Heart right ventricle (tissue), 16 donors: ENCODE data around the gene CLCN2. TPM values are rescaled to one million over a fixed set of nuclear protein-coding genes. Genes with fewer than 3 reads are reported as not detected.
A peak's percentile ranks its signal among the peaks of the same experiment; 100 is the strongest.
"Not testable (repeated sequence)": the region's sequence is repeated elsewhere in the genome, so short reads cannot be mapped to it uniquely, and the experiment has no call there.

Experiments
- ATAC-seq, 8 donors: fragments of 200-7000 bp; cut with Tn5 transposase; one replicate each; pipeline ENCODE4 v1.9.1; 2020; ENCODE audit warnings: mild to moderate bottlenecking in 8 of 8, moderate library complexity in 8 of 8, moderate number of reproducible peaks in 1 of 8
- DNase-seq, 2 donors: peaks; one replicate each; pipeline ENCODE4 v3.0.0-alpha.2; 2020
- H3K27ac ChIP-seq, 10 donors: fragments of 200-600 bp; sonication (generic) in 2 of 10; one replicate each; pipeline versions ENCODE4 v1.5.0 to v1.8.0; 2020 to 2022; ENCODE audit warnings: mild to moderate bottlenecking in 3 of 10
- H3K27me3 ChIP-seq, 7 donors: fragments of 200-600 bp; one replicate each; pipeline ENCODE4 v1.8.0; 2021 to 2022; ENCODE audit warnings: mild to moderate bottlenecking in 2 of 7
- H3K36me3 ChIP-seq, 9 donors: fragments of 200-600 bp; sonication (generic) in 1 of 9; one replicate each; pipeline versions ENCODE4 v1.5.0 to v1.8.0; 2020 to 2022; ENCODE audit warnings: mild to moderate bottlenecking in 2 of 9
- H3K4me1 ChIP-seq, 9 donors: fragments of 200-600 bp; sonication (generic) in 1 of 9; one replicate each; pipeline versions ENCODE4 v1.5.0 to v1.8.0; 2020 to 2022; ENCODE audit warnings: mild to moderate bottlenecking in 4 of 9
- H3K4me3 ChIP-seq, 10 donors: fragments of 200-600 bp; sonication (generic) in 2 of 10; one replicate each; pipeline versions ENCODE4 v1.5.0 to v1.8.0; 2020 to 2022; ENCODE audit warnings: mild to moderate bottlenecking in 7 of 10, moderate library complexity in 2 of 10
- H3K9me3 ChIP-seq, 11 donors: fragments of 200-600 bp in 10 of 11; sonication (generic) in 2 of 11; one replicate each; pipeline versions ENCODE4 v1.5.0 to v1.8.0; 2013 to 2022; ENCODE audit warnings: mild to moderate bottlenecking in 2 of 11, control low read depth in 1 of 11, moderate library complexity in 1 of 11
- WGBS, 2 donors: extraction: QIAGEN DNeasy Blood & Tissue Kit; methylation state at CpG; one replicate each; pipeline ENCODE4 v1.1.7; 2013; ENCODE audit warnings: inconsistent platforms in 1 of 2; 5-methylcytosine and 5-hydroxymethylcytosine counted together
- intact Hi-C, 10 donors: fragments of 100-400 bp; cut with DNase I; formaldehyde crosslinking; loops; one replicate each; pipeline versions ENCODE4 v1.11.1 to v1.14.2; 2022
- polyA plus RNA-seq, 2 donors: library from polyadenylated mRNA; stranded (reverse); fragments of 200-250 nt; gene quantifications; one replicate each; pipeline ENCODE4 v1.2.3, GENCODE V29; 2013
- total RNA-seq, 10 donors: library from RNA; stranded (reverse); fragmentation: NEBNext Ultra II Directional in 3 of 10; extraction: Animal tissue kit (Norgen Biotek cat#: 25700) in 3 of 10; gene quantifications; one replicate each; pipeline versions ENCODE4 v1.2.1 to v1.2.4, GENCODE V29; 2021 to 2023
- TF ChIP-seq, protein P1 (sequence below), 9 donors: fragments of 200-600 bp; sonication (generic) in 2 of 9; IDR thresholded peaks; one replicate each; pipeline versions ENCODE4 v1.5.0 to v1.8.0; 2021 to 2022; ENCODE audit warnings: antibody characterized with exemption in 9 of 9, mild to moderate bottlenecking in 5 of 9, moderate library complexity in 1 of 9
- donor health status: Arrhythmogenic right ventricular cardiomyopathy.
- donor health status: ischemic (EF 13 %, LVEDD 7.1; RV severe dilation, severe dysfunction).
- donor health status: healthy with polysubstance abuse.
- donor health status: DM: no; HTN: yes; CAD: no.
- donor health status: DM: no; HTN: no; CAD: no.
- donor health status: ischemic (EF 25% LVEDD 6.9; RV normal size, moderate dysfunction).
- donor health status: ischemic (EF 25% LVEDD 5.7; RV mildly dilated, moderate dysfunction).
- donor health status: healthy.
- donor health status: DM: yes; HTN: yes; CAD: no.
- donor health status: Ischemic cardiomyopathy.
- donor health status: ischemic (EF 35%, LVEDD 5.7; RV mildly dilated, moderate dysfunction).
- donor health status: nonischemic (EF 11% LVEDD 7.7; RV severe dilation, severe dysfunction).
- donor health status: DM: yes; HTN: yes; CAD: no.
- donor health status: PGD.
- donor health status: ischemic (EF 29% LVEDD 5.4; RV normal size, mild dysfunction).
- donor health status: nonischemic (EF 23%, LVEDD 6.1; RV moderate dilation, normal function).

CLCN2 gene
- total and polyA plus RNA-seq, 12 donors: 1.3 to 8.4 (median 2.4) TPM

DNA sequence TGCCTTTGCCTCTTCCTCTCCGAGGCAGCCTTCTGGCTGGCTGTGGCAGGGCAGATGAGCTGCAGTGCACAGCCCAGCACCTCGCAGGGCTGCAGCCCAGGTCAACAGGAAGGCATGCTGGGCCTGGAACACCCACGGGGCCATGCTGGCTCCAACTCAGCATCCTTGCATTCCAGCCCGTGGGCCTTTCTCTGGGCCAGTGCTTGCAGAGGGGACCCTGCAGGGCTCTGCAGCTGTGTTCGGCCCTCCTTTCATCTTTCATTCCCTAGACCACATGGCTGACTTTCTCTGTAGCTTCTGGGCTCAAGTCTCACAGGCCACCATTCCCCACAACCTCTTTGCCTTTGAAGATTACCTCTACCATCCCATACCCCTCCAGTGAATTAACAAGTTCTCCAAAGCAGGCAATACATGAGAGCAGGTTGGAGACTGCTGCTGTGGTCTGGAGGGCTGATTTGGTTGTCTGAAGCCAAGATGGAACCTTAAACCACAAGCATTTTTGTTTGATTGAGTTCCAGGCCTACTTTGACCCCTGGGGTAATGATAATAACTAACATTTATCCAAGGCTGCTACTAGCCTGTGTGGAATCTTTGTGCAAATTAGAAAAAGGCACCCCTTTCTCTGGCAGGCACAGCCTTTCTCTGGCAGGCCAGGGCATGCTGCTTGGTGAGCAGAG lies 18.1 kb downstream of the CLCN2 start:
- no peak for DNase-seq
- TF ChIP-seq, protein P1, sequence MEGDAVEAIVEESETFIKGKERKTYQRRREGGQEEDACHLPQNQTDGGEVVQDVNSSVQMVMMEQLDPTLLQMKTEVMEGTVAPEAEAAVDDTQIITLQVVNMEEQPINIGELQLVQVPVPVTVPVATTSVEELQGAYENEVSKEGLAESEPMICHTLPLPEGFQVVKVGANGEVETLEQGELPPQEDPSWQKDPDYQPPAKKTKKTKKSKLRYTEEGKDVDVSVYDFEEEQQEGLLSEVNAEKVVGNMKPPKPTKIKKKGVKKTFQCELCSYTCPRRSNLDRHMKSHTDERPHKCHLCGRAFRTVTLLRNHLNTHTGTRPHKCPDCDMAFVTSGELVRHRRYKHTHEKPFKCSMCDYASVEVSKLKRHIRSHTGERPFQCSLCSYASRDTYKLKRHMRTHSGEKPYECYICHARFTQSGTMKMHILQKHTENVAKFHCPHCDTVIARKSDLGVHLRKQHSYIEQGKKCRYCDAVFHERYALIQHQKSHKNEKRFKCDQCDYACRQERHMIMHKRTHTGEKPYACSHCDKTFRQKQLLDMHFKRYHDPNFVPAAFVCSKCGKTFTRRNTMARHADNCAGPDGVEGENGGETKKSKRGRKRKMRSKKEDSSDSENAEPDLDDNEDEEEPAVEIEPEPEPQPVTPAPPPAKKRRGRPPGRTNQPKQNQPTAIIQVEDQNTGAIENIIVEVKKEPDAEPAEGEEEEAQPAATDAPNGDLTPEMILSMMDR (IDR thresholded peaks at IDR 0.05): no peak
- H3K4me1 ChIP-seq: peaks cover 6 to 42% (median 24%) of the 10 kb centered on the region in 9 donors
- no peak overlapping the region for H3K4me3 ChIP-seq
- peaks cover 0 to 58% (median 34%) of the 10 kb centered on the region in 9 donors for H3K36me3 ChIP-seq
- H3K9me3 ChIP-seq: no peaks in the 10 kb centered on the region
- no peaks in the 10 kb centered on the region for H3K27me3 ChIP-seq
- no peak for ATAC-seq
- 61 to 64% methylated on average over 5 of the region's 5 CpGs for WGBS, 2 donors
- no peak overlapping the region for H3K27ac ChIP-seq
- intact Hi-C loops: no loop called here

DNA sequence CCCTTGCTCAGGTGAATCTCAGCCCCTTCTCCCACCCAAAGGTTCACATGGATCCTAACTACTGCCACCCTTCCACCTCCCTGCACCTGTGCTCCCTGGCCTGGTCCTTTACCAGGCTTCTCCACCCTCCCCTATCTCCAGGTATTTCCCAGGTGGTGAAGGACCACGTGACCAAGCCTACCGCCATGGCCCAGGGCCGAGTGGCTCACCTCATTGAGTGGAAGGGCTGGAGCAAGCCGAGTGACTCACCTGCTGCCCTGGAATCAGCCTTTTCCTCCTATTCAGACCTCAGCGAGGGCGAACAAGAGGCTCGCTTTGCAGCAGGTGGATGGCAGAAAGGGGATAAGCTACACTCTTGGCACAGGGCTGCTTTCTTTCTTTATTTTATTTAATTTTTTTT lies 19.5 kb downstream of the CLCN2 start:
- Histone ChIP-seq H3K27ac (no peak overlapping the region), H3K4me3 (no peak overlapping the region), H3K36me3 (peaks cover 0 to 56% (median 34%) of the 10 kb centered on the region in 9 donors), H3K27me3 (no peaks in the 10 kb centered on the region), H3K4me1 (peaks cover 15 to 57% (median 39%) of the 10 kb centered on the region in 9 donors), H3K9me3 (no peaks in the 10 kb centered on the region)
- intact Hi-C loops: no loop called here
- ATAC-seq (no peak), DNase-seq (no peak)
- TF ChIP-seq, protein P1 (IDR thresholded peaks at IDR 0.05): no peak
- WGBS, 2 donors: 91 to 95% methylated on average over 7 of the region's 7 CpGs

DNA sequence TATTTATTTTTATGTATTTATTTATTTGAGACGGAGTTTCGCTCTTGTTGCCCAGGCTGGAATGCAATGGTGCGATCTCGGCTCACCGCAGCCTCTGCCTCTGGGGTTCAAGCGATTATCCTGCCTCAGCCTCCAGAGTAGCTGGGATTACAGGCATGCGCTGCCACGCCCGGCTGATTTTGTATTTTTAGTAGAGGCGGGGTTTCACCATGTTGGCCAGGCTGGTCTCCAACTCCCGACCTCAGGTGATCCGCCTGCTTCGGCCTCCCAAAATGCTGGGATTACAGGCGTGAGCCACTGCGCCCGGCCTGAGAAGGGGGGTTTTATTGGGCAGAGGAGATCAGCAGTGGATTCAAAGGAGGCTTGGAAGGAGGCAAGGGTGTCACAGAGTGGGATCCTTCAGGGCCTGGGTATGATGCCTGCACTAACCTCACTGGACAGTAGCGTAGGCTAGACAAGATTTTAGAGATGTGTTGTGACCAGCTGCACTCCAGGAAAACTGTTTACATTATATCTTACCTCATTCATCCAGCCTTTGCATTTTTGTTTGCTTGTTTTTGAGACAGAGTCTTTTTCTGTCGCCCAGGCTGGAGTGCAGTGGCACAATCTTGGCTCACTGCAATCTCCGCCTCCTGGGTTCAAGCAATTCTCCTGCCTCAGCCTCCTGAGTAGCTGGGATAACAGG lies 21.8 kb downstream of the CLCN2 start:
- peak overlapping the region in 3 of 10 donors; percentile 96 to 97 (median 97) for H3K27ac ChIP-seq
- peak overlapping the region in 1 of 10 donors; percentile 86 for H3K4me3 ChIP-seq
- not testable (repeated sequence) for H3K27me3 ChIP-seq, ATAC-seq, H3K9me3 ChIP-seq, DNase-seq
- intact Hi-C loops: loop anchor here in 2 of 10 donors (2.0 to 10.0 kb wide), 2 partner anchors 25 to 155 kb away; partner anchors contain the start of genes ABCF3 (in 1 of the 2) and EIF4G1 (in 1 of the 2)
- peaks cover 0 to 49% (median 35%) of the 10 kb centered on the region in 9 donors for H3K36me3 ChIP-seq
- peaks cover 18 to 60% (median 41%) of the 10 kb centered on the region in 9 donors for H3K4me1 ChIP-seq
- WGBS, 2 donors: 90 to 94% methylated on average over 19 of the region's 19 CpGs

DNA sequence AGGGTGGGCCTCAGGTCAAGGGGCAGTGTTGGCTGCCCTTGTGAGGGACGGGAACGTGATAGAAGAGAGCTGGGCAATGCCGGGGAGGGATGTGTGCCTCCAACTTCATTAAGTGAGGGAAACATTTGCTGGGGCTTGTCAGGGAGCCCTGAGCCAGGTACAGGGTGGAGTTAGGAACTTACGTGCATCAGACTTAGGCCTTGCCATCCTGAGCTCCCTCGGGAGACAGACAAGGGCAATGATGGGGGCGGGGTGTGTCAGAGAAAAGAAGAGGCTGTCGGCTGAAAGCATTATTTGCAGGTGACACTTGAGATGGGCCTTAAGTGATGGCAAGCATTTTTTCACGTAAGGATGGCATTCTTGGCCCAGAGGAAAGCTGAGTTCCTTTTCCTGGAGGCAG lies 22.4 kb downstream of the CLCN2 start:
- WGBS, 2 donors: 42 to 45% methylated on average over 8 of the region's 8 CpGs
- intact Hi-C loops: loop anchor here in 2 of 10 donors (2.0 to 10.0 kb wide), 2 partner anchors 24 to 154 kb away; partner anchors contain the start of genes ABCF3 (in 1 of the 2) and EIF4G1 (in 1 of the 2)
- peak overlapping the region in 9 of 10 donors; percentile 5 to 96 (median 82) for H3K4me3 ChIP-seq
- peak overlapping the region; percentile 81 to 99 (median 96) for H3K27ac ChIP-seq
- H3K4me1 ChIP-seq: peaks cover 18 to 60% (median 41%) of the 10 kb centered on the region in 9 donors
- TF ChIP-seq, protein P1 (IDR thresholded peaks at IDR 0.05): no peak
- no peaks in the 10 kb centered on the region for H3K9me3 ChIP-seq
- H3K27me3 ChIP-seq: no peaks in the 10 kb centered on the region
- ATAC-seq (no peak), DNase-seq (no peak)
- H3K36me3 ChIP-seq: peaks cover 0 to 49% (median 31%) of the 10 kb centered on the region in 9 donors
